NCI-H526 treated with DMSO at 0.1 percent for 48 hours (cell line): ENCODE results near the gene HOXA9.

Experiments
- DNase-seq: peaks from one replicate; lab custom pipeline; 2025; lab: John Stamatoyannopoulos, UW

HOXA9 gene

GRCh38 chr7:27165089-27165995, at the start of gene HOXA9:
Gene HOXA9 (minus strand): TSS chr7:27165537. CDS start chr7:27165457, 80 bp downstream.
- no peak for DNase-seq

- DNase-seq: no peak
These were observed 49.1 kb upstream of the HOXA9 start for GRCh38 chr7:27214239-27214950.

- no peak for DNase-seq
These were observed 48.3 kb upstream of the HOXA9 start for GRCh38 chr7:27213433-27214238.

GRCh38 chr7:27212497-27213432, 47.4 kb upstream of the HOXA9 start:
- DNase-seq: no peak

GRCh38 chr7:27211764-27212204, 46.4 kb upstream of the HOXA9 start:
- DNase-seq: no peak

- DNase-seq: no peak
These were observed 45.7 kb upstream of the HOXA9 start for GRCh38 chr7:27211084-27211446.

GRCh38 chr7:27210441-27211083, 45.2 kb upstream of the HOXA9 start:
- DNase-seq: no peak

GRCh38 chr7:27209933-27210440, 44.6 kb upstream of the HOXA9 start:
- no peak for DNase-seq

- DNase-seq: no peak
These were observed 43.7 kb upstream of the HOXA9 start for GRCh38 chr7:27208998-27209397.

GRCh38 chr7:27207348-27207985, 42.1 kb upstream of the HOXA9 start:
- DNase-seq: no peak

GRCh38 chr7:27205325-27206280, 40.3 kb upstream of the HOXA9 start:
- no peak for DNase-seq

GRCh38 chr7:27204851-27205322, 39.5 kb upstream of the HOXA9 start:
- peak; percentile 32 for DNase-seq

GRCh38 chr7:27203964-27204594, 38.7 kb upstream of the HOXA9 start:
- no peak for DNase-seq

GRCh38 chr7:27203365-27203953, 38.1 kb upstream of the HOXA9 start:
- no peak for DNase-seq

- DNase-seq: no peak
These were observed 37.5 kb upstream of the HOXA9 start for GRCh38 chr7:27202862-27203134.

GRCh38 chr7:27202018-27202861, 36.9 kb upstream of the HOXA9 start:
- DNase-seq: no peak

- no peak for DNase-seq
These were observed 36.3 kb upstream of the HOXA9 start for GRCh38 chr7:27201580-27202017.
